ENCODE results near the gene OPRL1. TPM values are rescaled to one million over a fixed set of nuclear protein-coding genes. Genes with fewer than 3 reads are reported as not detected.

The OPRL1 gene
- total RNA-seq, 2 donors from 2014 or later = 1.5 to 2.9 TPM

- Histone ChIP-seq H3K4me1 (replicated peaks) (peaks cover 3% of the 10 kb centered on the region), H3K36me3 (no peaks in the 10 kb centered on the region), H3K9me3 (no peaks in the 10 kb centered on the region), H3K27me3 (replicated peaks; ENCODE audit: insufficient read depth) (no peaks in the 10 kb centered on the region), H3K27ac (peak overlapping the region in 1 of 2 donors; percentile 51), H3K4me3 (peak overlapping the region; percentile 28 to 35)
- no peak for TF ChIP-seq POLR2AphosphoS5 (IDR thresholded peaks at IDR 0.05)
- no peak for TF ChIP-seq CTCF (IDR thresholded peaks at IDR 0.05)
- TF ChIP-seq POLR2A (IDR thresholded peaks at IDR 0.05) = no peak
- WGBS = 21% methylated on average over 13 of the region's 17 CpGs
- intact Hi-C loops (cut with DNase I) = loop anchor here (2.0 kb wide), 1 partner anchor 81 kb away; no protein-coding TSS in a partner anchor
- no peak for DNase-seq (ENCODE audit: low spot score)
Observed at GRCh38 chr20:64039293-64040160, 40.4 kb upstream of the OPRL1 start.

GRCh38 chr20:64040231-64041039 lies 39.4 kb upstream of the OPRL1 start:
- H3K27me3 ChIP-seq (replicated peaks; ENCODE audit: insufficient read depth) = no peaks in the 10 kb centered on the region
- no peak for TF ChIP-seq CTCF (IDR thresholded peaks at IDR 0.05)
- TF ChIP-seq POLR2A (IDR thresholded peaks at IDR 0.05) = no peak
- TF ChIP-seq POLR2AphosphoS5 (IDR thresholded peaks at IDR 0.05) = no peak
- H3K9me3 ChIP-seq = no peaks in the 10 kb centered on the region

GRCh38 chr20:64041040-64041780 lies 38.7 kb upstream of the OPRL1 start:
- TF ChIP-seq POLR2AphosphoS5 (IDR thresholded peaks at IDR 0.05) = no peak
- TF ChIP-seq CTCF (IDR thresholded peaks at IDR 0.05) = no peak
- TF ChIP-seq POLR2A (IDR thresholded peaks at IDR 0.05) = no peak
- Histone ChIP-seq H3K36me3 (no peaks in the 10 kb centered on the region), H3K27me3 (replicated peaks; ENCODE audit: insufficient read depth) (no peaks in the 10 kb centered on the region), H3K9me3 (no peaks in the 10 kb centered on the region), H3K4me1 (replicated peaks) (peaks cover 3% of the 10 kb centered on the region), H3K27ac (no peak overlapping the region), H3K4me3 (no peak overlapping the region)
- WGBS = 55% methylated on average over 15 of the region's 15 CpGs
- DNase-seq (ENCODE audit: low spot score) = no peak
- intact Hi-C loops (cut with DNase I) = no loop called here

More at GRCh38 chr20:64040231-64041039, 39.4 kb upstream of the OPRL1 start:
- Histone ChIP-seq H3K36me3 (no peaks in the 10 kb centered on the region), H3K27ac (no peak overlapping the region), H3K4me1 (replicated peaks) (peaks cover 3% of the 10 kb centered on the region), H3K4me3 (no peak overlapping the region)
- DNase-seq (ENCODE audit: low spot score) = no peak
- 75% methylated on average over 12 of the region's 12 CpGs for WGBS
- intact Hi-C loops (cut with DNase I) = no loop called here

GRCh38 chr20:64041781-64042053 lies 38.2 kb upstream of the OPRL1 start:
- H3K36me3 ChIP-seq = no peaks in the 10 kb centered on the region
- intact Hi-C loops (cut with DNase I) = no loop called here
- no peak for DNase-seq (ENCODE audit: low spot score)
- H3K9me3 ChIP-seq = no peaks in the 10 kb centered on the region
- peaks cover 3% of the 10 kb centered on the region for H3K4me1 ChIP-seq (replicated peaks)
- peak overlapping the region in 1 of 2 donors; percentile 14 for H3K27ac ChIP-seq
- WGBS = 22% methylated on average over 11 of the region's 11 CpGs
- TF ChIP-seq CTCF (IDR thresholded peaks at IDR 0.05) (no peak), POLR2A (IDR thresholded peaks at IDR 0.05) (no peak), POLR2AphosphoS5 (IDR thresholded peaks at IDR 0.05) (no peak)
- H3K27me3 ChIP-seq (replicated peaks; ENCODE audit: insufficient read depth) = no peaks in the 10 kb centered on the region
- peak overlapping the region in 1 of 2 donors; percentile 39 for H3K4me3 ChIP-seq
